Duodenal mucosa (tissue), 2 donors: ENCODE measurements around the gene OXNAD1.

Experiments
- H3K27ac ChIP-seq: one replicate; pipeline ENCODE4 v1.7.0; 2013; ENCODE audit warnings: low read depth, low read length
- H3K27me3 ChIP-seq, 2 donors: one replicate each; pipeline ENCODE4 v1.7.0; 2013; ENCODE audit warnings: low read length in 2 of 2, control low read depth in 1 of 2; ENCODE audit not compliant: insufficient read depth in 2 of 2, control insufficient read depth in 1 of 2
- H3K36me3 ChIP-seq, 2 donors: one replicate each; pipeline ENCODE4 v1.7.0; 2013; ENCODE audit warnings: low read length in 2 of 2, control low read depth in 1 of 2; ENCODE audit not compliant: insufficient read depth in 2 of 2, control insufficient read depth in 1 of 2
- H3K4me1 ChIP-seq, 2 donors: one replicate each; pipeline ENCODE4 v1.7.0; 2013; ENCODE audit warnings: low read length in 2 of 2, control low read depth in 1 of 2; ENCODE audit not compliant: insufficient read depth in 2 of 2, control insufficient read depth in 1 of 2
- H3K4me3 ChIP-seq, 2 donors: one replicate each; pipeline ENCODE4 v1.7.0; 2013; ENCODE audit warnings: low read length in 2 of 2, low read depth in 1 of 2
- H3K9ac ChIP-seq, 2 donors: one replicate each; pipeline ENCODE4 v1.7.0; 2013; ENCODE audit warnings: low read length in 2 of 2, low read depth in 1 of 2
- H3K9me3 ChIP-seq, 2 donors: one replicate each; pipeline ENCODE4 v1.7.0; 2013; ENCODE audit warnings: low read length in 2 of 2, control low read depth in 1 of 2; ENCODE audit not compliant: control insufficient read depth in 1 of 2

OXNAD1 gene

GRCh38 chr3:16245609-16246008 lies 19.4 kb upstream of the OXNAD1 start:
- H3K4me3 ChIP-seq = no peak overlapping the region
- no peaks in the 10 kb centered on the region for H3K27me3 ChIP-seq
- H3K9me3 ChIP-seq = no peaks in the 10 kb centered on the region
- no peak overlapping the region for H3K27ac ChIP-seq
- H3K4me1 ChIP-seq = no peaks in the 10 kb centered on the region
- H3K9ac ChIP-seq = no peak overlapping the region
- no peaks in the 10 kb centered on the region for H3K36me3 ChIP-seq

- Histone ChIP-seq H3K27me3 (no peaks in the 10 kb centered on the region), H3K27ac (no peak overlapping the region), H3K9me3 (no peaks in the 10 kb centered on the region), H3K4me3 (peak overlapping the region in 1 of 2 donors; percentile 26), H3K9ac (no peak overlapping the region), H3K4me1 (peaks cover 8 to 11% of the 10 kb centered on the region in 2 donors), H3K36me3 (no peaks in the 10 kb centered on the region)
Measured at GRCh38 chr3:16247282-16248061, 17.5 kb upstream of the OXNAD1 start.

- Histone ChIP-seq H3K27me3 (no peaks in the 10 kb centered on the region), H3K9ac (no peak overlapping the region), H3K4me1 (peaks cover 19 to 22% of the 10 kb centered on the region in 2 donors), H3K9me3 (no peaks in the 10 kb centered on the region), H3K27ac (no peak overlapping the region), H3K36me3 (no peaks in the 10 kb centered on the region), H3K4me3 (no peak overlapping the region)
Measured at GRCh38 chr3:16248556-16248955, 16.5 kb upstream of the OXNAD1 start.

- Histone ChIP-seq H3K4me1 (peaks cover 19 to 23% of the 10 kb centered on the region in 2 donors), H3K27me3 (no peaks in the 10 kb centered on the region), H3K9ac (no peak overlapping the region), H3K4me3 (no peak overlapping the region), H3K36me3 (no peaks in the 10 kb centered on the region), H3K9me3 (no peaks in the 10 kb centered on the region), H3K27ac (no peak overlapping the region)
Measured at GRCh38 chr3:16249336-16249735, 15.7 kb upstream of the OXNAD1 start.

- Histone ChIP-seq H3K4me1 (peaks cover 19 to 23% of the 10 kb centered on the region in 2 donors), H3K36me3 (no peaks in the 10 kb centered on the region), H3K9ac (no peak overlapping the region), H3K4me3 (no peak overlapping the region), H3K9me3 (no peaks in the 10 kb centered on the region), H3K27ac (no peak overlapping the region), H3K27me3 (no peaks in the 10 kb centered on the region)
Measured at GRCh38 chr3:16249886-16250285, 15.1 kb upstream of the OXNAD1 start.

- Histone ChIP-seq H3K27ac (no peak overlapping the region), H3K4me1 (peaks cover 19 to 23% of the 10 kb centered on the region in 2 donors), H3K36me3 (no peaks in the 10 kb centered on the region), H3K9me3 (no peaks in the 10 kb centered on the region), H3K9ac (no peak overlapping the region), H3K4me3 (no peak overlapping the region), H3K27me3 (no peaks in the 10 kb centered on the region)
Measured at GRCh38 chr3:16251316-16252085, 13.5 kb upstream of the OXNAD1 start.

GRCh38 chr3:16252243-16252978 lies 12.6 kb upstream of the OXNAD1 start:
- H3K27ac ChIP-seq = no peak overlapping the region
- no peaks in the 10 kb centered on the region for H3K27me3 ChIP-seq
- peaks cover 19 to 23% of the 10 kb centered on the region in 2 donors for H3K4me1 ChIP-seq
- H3K36me3 ChIP-seq = no peaks in the 10 kb centered on the region
- no peaks in the 10 kb centered on the region for H3K9me3 ChIP-seq
- peak overlapping the region in 1 of 2 donors; percentile 19 for H3K4me3 ChIP-seq
- H3K9ac ChIP-seq = no peak overlapping the region

- Histone ChIP-seq H3K27me3 (no peaks in the 10 kb centered on the region), H3K9me3 (no peaks in the 10 kb centered on the region), H3K27ac (no peak overlapping the region), H3K4me1 (peaks cover 19 to 23% of the 10 kb centered on the region in 2 donors), H3K36me3 (no peaks in the 10 kb centered on the region), H3K4me3 (peak overlapping the region in 1 of 2 donors; percentile 19), H3K9ac (no peak overlapping the region)
Measured at GRCh38 chr3:16252988-16253387, 12.0 kb upstream of the OXNAD1 start.

- Histone ChIP-seq H3K9ac (no peak overlapping the region), H3K4me1 (peaks cover 19 to 23% of the 10 kb centered on the region in 2 donors), H3K9me3 (no peaks in the 10 kb centered on the region), H3K27me3 (no peaks in the 10 kb centered on the region), H3K36me3 (peaks cover 0 to 2% of the 10 kb centered on the region in 2 donors), H3K27ac (no peak overlapping the region), H3K4me3 (no peak overlapping the region)
Measured at GRCh38 chr3:16253601-16254000, 11.4 kb upstream of the OXNAD1 start.

- H3K4me1 ChIP-seq = peaks cover 19 to 23% of the 10 kb centered on the region in 2 donors
- no peak overlapping the region for H3K27ac ChIP-seq
- H3K4me3 ChIP-seq = no peak overlapping the region
Measured at GRCh38 chr3:16254916-16255315, 10.1 kb upstream of the OXNAD1 start.

More at GRCh38 chr3:16254916-16255315, 10.1 kb upstream of the OXNAD1 start:
- no peaks in the 10 kb centered on the region for H3K9me3 ChIP-seq
- no peak overlapping the region for H3K9ac ChIP-seq
- no peaks in the 10 kb centered on the region for H3K27me3 ChIP-seq
- peaks cover 5 to 15% of the 10 kb centered on the region in 2 donors for H3K36me3 ChIP-seq
